Kidney epithelial cell (primary cell): ENCODE data around the gene PCSK5. TPM values are rescaled to one million over a fixed set of nuclear protein-coding genes. Genes with fewer than 3 reads are reported as not detected.

ENCODE experiments used
- DNase-seq: peaks from one replicate; pipeline ENCODE4 v3.0.0-alpha.2; 2010; ENCODE audit warnings: low read depth
- H3K27me3 ChIP-seq: 2 replicates; pipeline ENCODE4 v1.6.0; 2011; ENCODE audit warnings: low read length; ENCODE audit not compliant: control insufficient read depth, insufficient read depth
- H3K36me3 ChIP-seq: 2 replicates; pipeline ENCODE4 v1.5.1; 2011; ENCODE audit warnings: low read length; ENCODE audit not compliant: control insufficient read depth, insufficient read depth
- H3K4me3 ChIP-seq: 2 replicates; pipeline ENCODE4 v1.5.1; 2011; ENCODE audit warnings: low read depth, mild to moderate bottlenecking, control low read depth, low read length
- total RNA-seq: library from RNA; depleted of rRNA; stranded (reverse); fragments of >200 nt; gene quantifications from 2 replicates; pipeline ENCODE4 v1.2.3, GENCODE V29; 2015
- TF ChIP-seq, protein P1 (sequence below): IDR thresholded peaks from 2 replicates; pipeline ENCODE4 v1.5.1; 2011; ENCODE audit warnings: mild to moderate bottlenecking, moderate library complexity, low read length, control low read depth, inconsistent platforms; ENCODE audit not compliant: insufficient read depth, poor library complexity, severe bottlenecking

Gene PCSK5
- total RNA-seq, 1 donor from 2014 or later: 3.8 TPM

GRCh38 chr9:76351006-76351405, 460.5 kb downstream of the PCSK5 start:
- no peaks in the 10 kb centered on the region for H3K27me3 ChIP-seq
- TF ChIP-seq, protein P1, sequence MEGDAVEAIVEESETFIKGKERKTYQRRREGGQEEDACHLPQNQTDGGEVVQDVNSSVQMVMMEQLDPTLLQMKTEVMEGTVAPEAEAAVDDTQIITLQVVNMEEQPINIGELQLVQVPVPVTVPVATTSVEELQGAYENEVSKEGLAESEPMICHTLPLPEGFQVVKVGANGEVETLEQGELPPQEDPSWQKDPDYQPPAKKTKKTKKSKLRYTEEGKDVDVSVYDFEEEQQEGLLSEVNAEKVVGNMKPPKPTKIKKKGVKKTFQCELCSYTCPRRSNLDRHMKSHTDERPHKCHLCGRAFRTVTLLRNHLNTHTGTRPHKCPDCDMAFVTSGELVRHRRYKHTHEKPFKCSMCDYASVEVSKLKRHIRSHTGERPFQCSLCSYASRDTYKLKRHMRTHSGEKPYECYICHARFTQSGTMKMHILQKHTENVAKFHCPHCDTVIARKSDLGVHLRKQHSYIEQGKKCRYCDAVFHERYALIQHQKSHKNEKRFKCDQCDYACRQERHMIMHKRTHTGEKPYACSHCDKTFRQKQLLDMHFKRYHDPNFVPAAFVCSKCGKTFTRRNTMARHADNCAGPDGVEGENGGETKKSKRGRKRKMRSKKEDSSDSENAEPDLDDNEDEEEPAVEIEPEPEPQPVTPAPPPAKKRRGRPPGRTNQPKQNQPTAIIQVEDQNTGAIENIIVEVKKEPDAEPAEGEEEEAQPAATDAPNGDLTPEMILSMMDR: no peak
- no peaks in the 10 kb centered on the region for H3K36me3 ChIP-seq

DNA sequence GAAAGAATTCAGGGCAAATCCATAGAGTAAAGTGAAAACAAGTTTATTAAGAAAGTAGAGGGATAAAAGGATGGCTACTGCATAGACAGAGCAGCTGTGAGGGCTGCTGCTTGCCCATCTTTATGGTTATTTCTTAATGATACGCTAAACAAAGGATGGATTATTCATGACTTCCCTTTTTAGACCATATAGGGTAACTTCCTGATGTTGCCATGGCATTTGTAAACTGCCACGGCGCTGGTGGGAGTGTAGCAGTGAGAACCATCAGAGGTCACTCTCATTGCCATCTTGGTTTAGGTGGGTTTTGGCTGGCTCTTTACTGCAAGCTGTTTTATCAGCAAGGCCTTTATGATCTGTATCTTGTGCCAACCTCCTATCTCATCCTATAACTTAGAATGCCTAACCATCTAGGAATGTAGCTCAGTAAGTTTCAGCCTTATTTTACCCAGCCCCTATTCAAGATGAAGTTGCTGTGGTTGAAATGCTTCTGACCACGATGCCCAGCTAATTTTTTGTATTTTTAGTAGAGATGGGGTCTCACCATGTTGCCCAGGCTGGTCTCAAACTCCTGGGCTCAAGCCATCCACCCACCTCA, 461.6 kb downstream of the PCSK5 start:
- TF ChIP-seq, protein P1: no peak
- Histone ChIP-seq H3K4me3 (no peak overlapping the region), H3K36me3 (no peaks in the 10 kb centered on the region), H3K27me3 (no peaks in the 10 kb centered on the region)
- no peak for DNase-seq

More at GRCh38 chr9:76351006-76351405, 460.5 kb downstream of the PCSK5 start:
- no peak for DNase-seq
- no peak overlapping the region for H3K4me3 ChIP-seq

GRCh38 chr9:76353280-76353679, 462.8 kb downstream of the PCSK5 start:
- no peaks in the 10 kb centered on the region for H3K36me3 ChIP-seq
- TF ChIP-seq, protein P1: no peak
- no peaks in the 10 kb centered on the region for H3K27me3 ChIP-seq
- H3K4me3 ChIP-seq: no peak overlapping the region
- no peak for DNase-seq

DNA sequence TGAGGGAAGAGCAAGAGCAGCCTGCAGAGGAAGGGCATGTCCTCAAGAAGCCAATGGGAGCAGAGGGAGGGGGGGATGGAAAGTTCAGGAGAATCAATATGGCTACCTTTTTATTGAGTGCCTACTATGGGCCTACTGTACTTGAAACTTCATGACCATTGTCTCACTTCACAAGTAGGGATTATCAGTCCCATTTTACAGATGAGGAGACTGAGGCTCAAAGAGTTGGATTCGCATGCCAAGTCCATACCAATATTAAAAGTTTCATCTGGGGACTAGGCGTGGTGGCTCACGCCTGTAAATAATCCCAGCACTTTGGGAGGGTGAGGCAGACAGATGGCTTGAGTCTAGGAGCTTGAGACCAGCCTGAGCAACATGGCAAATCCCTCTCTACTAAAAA, 463.7 kb downstream of the PCSK5 start:
- no peaks in the 10 kb centered on the region for H3K27me3 ChIP-seq

DNA sequence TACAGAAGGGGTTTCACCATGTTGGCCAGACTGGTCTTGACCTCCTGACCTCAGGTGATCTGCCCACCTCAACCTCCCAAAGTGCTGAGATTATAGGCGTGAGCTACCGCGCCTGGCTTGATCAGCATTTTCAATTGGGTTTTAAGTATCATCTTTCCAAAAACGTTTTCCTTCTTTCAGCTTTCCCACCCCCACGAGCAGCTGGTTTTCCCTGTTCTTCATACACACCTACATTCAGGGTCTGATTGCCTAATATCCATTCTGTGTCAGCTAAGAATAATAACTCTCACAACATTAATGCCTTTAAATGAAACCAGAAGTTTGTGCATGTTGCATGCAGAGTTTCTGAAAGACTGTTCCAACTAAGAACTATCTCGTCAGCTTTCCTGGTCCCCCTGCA, 465.4 kb downstream of the PCSK5 start:
- Histone ChIP-seq H3K4me3 (no peak overlapping the region), H3K27me3 (no peaks in the 10 kb centered on the region), H3K36me3 (no peaks in the 10 kb centered on the region)
- TF ChIP-seq, protein P1: no peak
- no peak for DNase-seq

More for the DNA sequence above, 463.7 kb downstream of the PCSK5 start:
- TF ChIP-seq, protein P1: no peak
- Histone ChIP-seq H3K36me3 (no peaks in the 10 kb centered on the region), H3K4me3 (no peak overlapping the region)
- DNase-seq: no peak

DNA sequence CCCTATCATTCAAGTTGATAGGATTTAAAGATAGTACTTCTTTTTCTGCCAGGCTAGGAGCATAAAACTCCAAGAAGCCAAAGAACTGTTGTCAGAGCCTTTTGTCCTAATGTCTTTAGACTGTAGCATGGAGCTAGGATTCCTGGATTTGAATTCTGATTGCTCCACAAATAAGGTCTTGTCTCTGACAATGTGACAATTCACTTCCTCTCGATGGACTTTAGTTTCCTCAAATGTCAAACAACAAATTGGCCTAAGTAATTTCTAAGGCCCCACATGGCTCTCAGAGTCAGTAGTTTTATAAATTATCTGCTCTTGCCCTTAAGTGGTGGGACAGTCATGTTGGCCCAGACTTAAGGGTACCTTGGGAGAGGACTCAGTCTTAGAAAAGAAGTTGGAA, 467.1 kb downstream of the PCSK5 start:
- no peak for DNase-seq
- H3K27me3 ChIP-seq: no peaks in the 10 kb centered on the region
- no peak overlapping the region for H3K4me3 ChIP-seq
- TF ChIP-seq, protein P1: no peak
- no peaks in the 10 kb centered on the region for H3K36me3 ChIP-seq
